ENCODE data around the gene EMC10.

Gene EMC10

GRCh38 chr19:50485284-50485955 lies 9.1 kb downstream of the EMC10 start:
- DNase-seq (ENCODE audit: low read depth): no peak
- H3K4me3 ChIP-seq (ENCODE audit: low read depth, low read length): no peak overlapping the region
- TF ChIP-seq CTCF (IDR thresholded peaks at IDR 0.05; ENCODE audit: insufficient read depth, low read depth, low read length, missing control alignments): no peak

GRCh38 chr19:50486823-50487515 lies 10.7 kb downstream of the EMC10 start:
- peak; percentile 71 for DNase-seq (ENCODE audit: low read depth)
- H3K4me3 ChIP-seq (ENCODE audit: low read depth, low read length): no peak overlapping the region
- TF ChIP-seq CTCF (IDR thresholded peaks at IDR 0.05; ENCODE audit: insufficient read depth, low read depth, low read length, missing control alignments): peak; percentile 44

GRCh38 chr19:50488389-50489194 lies 12.3 kb downstream of the EMC10 start:
- no peak for DNase-seq (ENCODE audit: low read depth)
- H3K4me3 ChIP-seq (ENCODE audit: low read depth, low read length): no peak overlapping the region
- no peak for TF ChIP-seq CTCF (IDR thresholded peaks at IDR 0.05; ENCODE audit: insufficient read depth, low read depth, low read length, missing control alignments)

- DNase-seq (ENCODE audit: low read depth): no peak
- TF ChIP-seq CTCF (IDR thresholded peaks at IDR 0.05; ENCODE audit: insufficient read depth, low read depth, low read length, missing control alignments): no peak
Observed at GRCh38 chr19:50489461-50490011, 13.2 kb downstream of the EMC10 start.

GRCh38 chr19:50490411-50490811 lies 14.1 kb downstream of the EMC10 start:
- no peak for TF ChIP-seq CTCF (IDR thresholded peaks at IDR 0.05; ENCODE audit: insufficient read depth, low read depth, low read length, missing control alignments)
- no peak for DNase-seq (ENCODE audit: low read depth)
- H3K4me3 ChIP-seq (ENCODE audit: low read depth, low read length): no peak overlapping the region

More at GRCh38 chr19:50489461-50490011, 13.2 kb downstream of the EMC10 start:
- no peak overlapping the region for H3K4me3 ChIP-seq (ENCODE audit: low read depth, low read length)

- no peak for TF ChIP-seq CTCF (IDR thresholded peaks at IDR 0.05; ENCODE audit: insufficient read depth, low read depth, low read length, missing control alignments)
- H3K4me3 ChIP-seq (ENCODE audit: low read depth, low read length): no peak overlapping the region
- no peak for DNase-seq (ENCODE audit: low read depth)
Observed at GRCh38 chr19:50490991-50491472, 14.7 kb downstream of the EMC10 start.

All from GM12865 (cell line).